CD4-positive, alpha-beta T cell (primary cell): ENCODE measurements around the gene TNK1. TPM values are rescaled to one million over a fixed set of nuclear protein-coding genes. Genes with fewer than 3 reads are reported as not detected.
A peak's percentile ranks its signal among the peaks of the same experiment; 100 is the strongest.

ENCODE experiments used
- ATAC-seq: fragments of 200-7000 bp; cut with Tn5 transposase; one replicate; pipeline ENCODE4 v1.10.0; 2022; ENCODE audit warnings: mild to moderate bottlenecking; ENCODE audit not compliant: poor library complexity
- CTCF ChIA-PET: fragments of 350-600 bp; sonication (Branson Sonifier 250); formaldehyde crosslinking; loops from one replicate; lab custom pipeline; 2021; ENCODE audit warnings: antibody characterized with exemption, inconsistent platforms; lab: Charles Lee
- POLR2A ChIA-PET: fragments of 350-600 bp; sonication (Branson Sonifier 250); formaldehyde crosslinking; loops from one replicate; lab custom pipeline; 2021; ENCODE audit warnings: antibody characterized with exemption, inconsistent platforms; lab: Charles Lee
- DNase-seq, 14 experiments: peaks; one replicate each; pipeline ENCODE4 v3.0.0-alpha.2; 2013 to 2020; ENCODE audit warnings: mixed read lengths in 2 of 14
- H3K27ac ChIP-seq, 2 donors: one replicate each; pipeline versions ENCODE4 v1.5.1 to v1.7.0; 2013; ENCODE audit warnings: low read length in 2 of 2, low read depth in 1 of 2, mild to moderate bottlenecking in 1 of 2
- H3K27me3 ChIP-seq, 2 experiments: 1 replicate in 1 of 2; 2 replicates in 1 of 2; pipeline versions ENCODE4 v1.6.1 to v1.7.0; 2013; ENCODE audit warnings: low read length in 2 of 2, control low read depth in 1 of 2, mild to moderate bottlenecking in 1 of 2, moderate library complexity in 1 of 2; ENCODE audit not compliant: insufficient read depth in 2 of 2, control insufficient read depth in 1 of 2
- H3K36me3 ChIP-seq: one replicate; pipeline ENCODE4 v1.6.1; 2013; ENCODE audit warnings: low read length, control low read depth; ENCODE audit not compliant: insufficient read depth
- H3K4me1 ChIP-seq: one replicate; pipeline ENCODE4 v1.6.1; 2013; ENCODE audit warnings: low read length, control low read depth; ENCODE audit not compliant: insufficient read depth
- H3K4me3 ChIP-seq: one replicate; pipeline ENCODE4 v1.5.1; 2013; ENCODE audit warnings: mild to moderate bottlenecking, low read length, moderate library complexity
- H3K9me3 ChIP-seq, 2 experiments: 1 replicate in 1 of 2; 2 replicates in 1 of 2; pipeline versions ENCODE4 v1.6.1 to v1.7.0; 2013; ENCODE audit warnings: low read length in 2 of 2, mild to moderate bottlenecking in 2 of 2, control low read depth in 1 of 2, moderate library complexity in 1 of 2; ENCODE audit not compliant: control insufficient read depth in 1 of 2, insufficient read depth in 1 of 2
- H3K27ac Mint-ChIP-seq: one replicate; pipeline ENCODE4 v1.8.0; 2020; ENCODE audit warnings: mixed read lengths
- H3K27me3 Mint-ChIP-seq: one replicate; pipeline ENCODE4 v1.8.0; 2021; ENCODE audit warnings: mixed read lengths
- H3K36me3 Mint-ChIP-seq: one replicate; pipeline ENCODE4 v1.8.0; 2021; ENCODE audit warnings: low read depth, mixed read lengths
- H3K4me1 Mint-ChIP-seq: one replicate; pipeline ENCODE4 v1.8.0; 2021; ENCODE audit warnings: low read depth, mixed read lengths
- H3K4me3 Mint-ChIP-seq: one replicate; pipeline ENCODE4 v1.8.0; 2020; ENCODE audit warnings: mild to moderate bottlenecking, mixed read lengths
- H3K9me3 Mint-ChIP-seq: one replicate; pipeline ENCODE4 v1.8.0; 2020; ENCODE audit warnings: mixed read lengths
- intact Hi-C, 2 experiments: fragments of 100-400 bp; cut with DNase I in 1 of 2; cut with micrococcal nuclease in 1 of 2; formaldehyde crosslinking; loops; one replicate each; pipeline versions ENCODE4 v1.15.1 to v1.9.0; 2023 to 2025; cut with DNase I, micrococcal nuclease
- total RNA-seq, 174 experiments: library from RNA in 2 of 174; stranded (reverse) in 2 of 174; gene quantifications; one replicate each; pipeline ENCODE4 v1.2.3 and lab custom pipeline; 2021 to 2026
- TF ChIP-seq, protein P1 (sequence below): fragments of 200-600 bp; IDR thresholded peaks from one replicate; pipeline ENCODE4 v1.8.0; 2022; ENCODE audit warnings: antibody characterized with exemption, mild to moderate bottlenecking

Gene TNK1
- total RNA-seq, 2 experiments from 2014 or later: 11.0 to 12.4 TPM

DNA sequence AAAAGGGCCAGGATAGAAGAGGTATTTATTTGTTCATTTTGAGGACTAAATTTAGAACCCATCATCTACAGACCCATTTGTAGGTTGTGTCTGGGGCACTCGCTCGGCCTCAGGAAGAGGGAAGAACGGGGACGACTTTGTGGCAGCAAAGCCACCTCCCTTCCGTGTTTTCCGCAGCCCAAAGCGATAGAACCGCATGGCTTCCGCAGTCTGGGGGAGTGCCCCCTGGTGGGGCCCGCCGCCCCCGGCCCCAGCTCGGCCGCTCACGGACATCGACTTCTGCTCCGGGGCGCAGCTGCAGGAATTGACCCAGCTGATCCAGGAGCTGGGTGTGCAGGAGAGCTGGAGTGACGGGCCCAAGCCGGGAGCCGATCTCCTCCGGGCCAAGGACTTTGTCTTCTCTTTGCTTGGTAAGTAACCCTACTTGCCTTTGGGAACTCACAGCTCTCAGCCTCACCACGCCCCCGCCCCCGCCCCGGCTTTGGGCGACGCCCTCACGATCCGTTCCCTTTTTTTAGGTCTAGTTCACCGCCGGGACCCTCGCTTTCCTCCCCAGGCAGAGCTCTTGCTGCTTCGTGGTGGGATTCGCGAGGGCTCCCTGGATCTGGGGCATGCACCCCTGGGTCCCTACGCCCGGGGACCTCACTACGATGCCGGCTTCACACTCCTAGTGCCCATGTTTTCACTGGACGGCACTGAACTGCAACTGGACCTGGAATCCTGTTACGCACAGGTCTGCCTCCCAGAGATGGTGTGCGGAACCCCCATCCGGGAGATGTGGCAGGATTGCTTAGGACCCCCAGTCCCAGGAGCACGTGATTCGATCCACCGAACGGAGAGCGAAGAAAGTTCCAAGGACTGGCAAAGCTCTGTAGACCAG lies 55.0 kb downstream of the TNK1 start:
- intact Hi-C loops: loop anchor here (1.0 to 10.0 kb wide), 16 partner anchors 19 to 389 kb away; partner anchors contain the start of genes CTDNEP1 (in 1 of the 2), EIF5A (in 1 of the 2), ELP5 (in 1 of the 2) and KCTD11 (in 1 of the 2)
- CTCF ChIA-PET: interaction anchor here (0.8 to 4.8 kb wide), 30 partner anchors 11 to 390 kb away, joined by 3 to 61 read pairs (median 6); partner anchors contain the start of genes FXR2, POLR2A, SENP3 and SLC35G6

DNA sequence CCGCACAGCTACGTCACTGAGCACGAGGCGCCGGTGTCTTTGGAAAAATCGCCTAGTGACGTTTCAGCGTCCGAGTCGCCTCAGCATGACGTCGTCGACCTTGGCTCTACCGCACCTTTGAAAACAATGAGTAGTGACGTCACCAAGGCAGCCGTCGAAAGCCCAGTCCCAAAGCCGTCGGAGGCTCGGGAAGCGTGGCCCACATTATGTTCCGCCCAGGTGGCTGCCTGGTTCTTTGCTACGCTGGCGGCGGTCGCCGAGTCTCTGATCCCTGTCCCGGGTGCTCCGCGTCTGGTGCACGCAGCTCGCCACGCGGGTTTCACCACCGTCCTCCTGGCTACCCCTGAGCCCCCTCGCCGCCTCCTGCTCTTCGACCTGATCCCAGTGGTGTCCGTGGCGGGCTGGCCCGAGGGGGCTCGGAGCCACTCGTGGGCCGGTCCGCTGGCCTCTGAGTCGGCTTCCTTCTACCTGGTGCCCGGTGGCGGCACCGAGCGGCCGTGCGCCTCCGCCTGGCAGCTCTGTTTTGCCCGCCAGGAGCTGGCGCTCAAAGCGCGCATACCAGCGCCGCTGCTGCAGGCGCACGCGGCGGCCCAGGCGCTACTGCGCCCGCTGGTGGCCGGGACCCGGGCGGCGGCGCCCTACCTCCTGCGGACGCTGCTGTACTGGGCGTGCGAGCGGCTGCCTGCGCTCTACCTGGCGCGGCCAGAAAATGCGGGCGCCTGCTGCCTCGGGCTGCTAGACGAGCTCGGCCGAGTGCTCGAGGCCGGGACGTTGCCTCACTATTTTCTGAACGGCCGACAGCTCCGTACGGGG lies 55.9 kb downstream of the TNK1 start:
- Mint-ChIP-seq H3K27ac (peak overlapping the region; percentile 87), H3K4me3 (peak overlapping the region; percentile 87), H3K36me3 (peaks cover 4% of the 10 kb centered on the region), H3K27me3 (peaks cover 31% of the 10 kb centered on the region), H3K4me1 (peaks cover 48% of the 10 kb centered on the region), H3K9me3 (no peaks in the 10 kb centered on the region)
- peaks cover 60% of the 10 kb centered on the region for H3K4me1 ChIP-seq
- H3K27me3 ChIP-seq: peaks cover 30 to 36% of the 10 kb centered on the region in 2 experiments
- CTCF ChIA-PET: interaction anchor here (0.6 to 4.8 kb wide), 47 partner anchors 8 to 384 kb away, joined by 3 to 61 read pairs (median 5); partner anchors contain the start of genes CHRNB1, FXR2, MPDU1 and NEURL4
- peak overlapping the region; percentile 83 to 93 for H3K27ac ChIP-seq
- no peaks in the 10 kb centered on the region for H3K36me3 ChIP-seq
- POLR2A ChIA-PET: interaction anchor here (0.7 to 9.0 kb wide), 32 partner anchors 9 to 391 kb away, joined by 3 to 156 read pairs (median 8); partner anchors contain the start of genes ACAP1, FXR2, MPDU1 and NEURL4
- DNase-seq: peak; percentile 61 to 94 (median 79)
- intact Hi-C loops: loop anchor here (1.0 to 10.0 kb wide), 12 partner anchors 42 to 389 kb away; partner anchors contain the start of genes CTDNEP1 (in 1 of the 2), EIF5A (in 1 of the 2), ELP5 (in 1 of the 2) and KCTD11 (in 1 of the 2)
- ATAC-seq: peak; percentile 53
- H3K4me3 ChIP-seq: peak overlapping the region; percentile 86
- peaks cover 0 to 12% of the 10 kb centered on the region in 2 experiments for H3K9me3 ChIP-seq
- TF ChIP-seq, protein P1, sequence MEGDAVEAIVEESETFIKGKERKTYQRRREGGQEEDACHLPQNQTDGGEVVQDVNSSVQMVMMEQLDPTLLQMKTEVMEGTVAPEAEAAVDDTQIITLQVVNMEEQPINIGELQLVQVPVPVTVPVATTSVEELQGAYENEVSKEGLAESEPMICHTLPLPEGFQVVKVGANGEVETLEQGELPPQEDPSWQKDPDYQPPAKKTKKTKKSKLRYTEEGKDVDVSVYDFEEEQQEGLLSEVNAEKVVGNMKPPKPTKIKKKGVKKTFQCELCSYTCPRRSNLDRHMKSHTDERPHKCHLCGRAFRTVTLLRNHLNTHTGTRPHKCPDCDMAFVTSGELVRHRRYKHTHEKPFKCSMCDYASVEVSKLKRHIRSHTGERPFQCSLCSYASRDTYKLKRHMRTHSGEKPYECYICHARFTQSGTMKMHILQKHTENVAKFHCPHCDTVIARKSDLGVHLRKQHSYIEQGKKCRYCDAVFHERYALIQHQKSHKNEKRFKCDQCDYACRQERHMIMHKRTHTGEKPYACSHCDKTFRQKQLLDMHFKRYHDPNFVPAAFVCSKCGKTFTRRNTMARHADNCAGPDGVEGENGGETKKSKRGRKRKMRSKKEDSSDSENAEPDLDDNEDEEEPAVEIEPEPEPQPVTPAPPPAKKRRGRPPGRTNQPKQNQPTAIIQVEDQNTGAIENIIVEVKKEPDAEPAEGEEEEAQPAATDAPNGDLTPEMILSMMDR: peak; percentile 82

More for the DNA sequence above, 55.0 kb downstream of the TNK1 start:
- Mint-ChIP-seq H3K4me3 (peak overlapping the region; percentile 87), H3K36me3 (peaks cover 4% of the 10 kb centered on the region), H3K9me3 (no peaks in the 10 kb centered on the region), H3K27ac (peak overlapping the region; percentile 87), H3K4me1 (peaks cover 48% of the 10 kb centered on the region), H3K27me3 (peaks cover 23% of the 10 kb centered on the region)
- TF ChIP-seq, protein P1: peak; percentile 63
- Histone ChIP-seq H3K4me1 (peaks cover 58% of the 10 kb centered on the region), H3K4me3 (peak overlapping the region; percentile 86), H3K36me3 (no peaks in the 10 kb centered on the region), H3K9me3 (peaks cover 0 to 12% of the 10 kb centered on the region in 2 experiments), H3K27me3 (peaks cover 22 to 27% of the 10 kb centered on the region in 2 experiments), H3K27ac (peak overlapping the region; percentile 83 to 93)
- peak; percentile 29 to 82 (median 52) for DNase-seq
- peak; percentile 38 for ATAC-seq
- POLR2A ChIA-PET: interaction anchor here (0.7 to 9.0 kb wide), 38 partner anchors 10 to 401 kb away, joined by 3 to 156 read pairs (median 6); partner anchors contain the start of genes ACAP1, DVL2, FXR2 and MPDU1
